Heart left ventricle (tissue), 13 donors: ENCODE measurements around the gene MGMT.

Experiments
- CTCF ChIP-seq, 12 donors: fragments of 200-600 bp; sonication (generic) in 4 of 12; IDR thresholded peaks; one replicate each; pipeline versions ENCODE4 v1.5.0 to v1.8.0; 2018 to 2022; ENCODE audit warnings: antibody characterized with exemption in 12 of 12, mild to moderate bottlenecking in 5 of 12
- POLR2A ChIP-seq, 2 donors: fragments of 450-650 bp; IDR thresholded peaks; one replicate each; pipeline ENCODE4 v1.6.1; 2017; ENCODE audit warnings: antibody characterized with exemption in 2 of 2, mild to moderate bottlenecking in 2 of 2, moderate library complexity in 2 of 2
- donor health status: ischemic (EF 13 %, LVEDD 7.1; RV severe dilation, severe dysfunction).
- donor health status: DM: no; HTN: yes; CAD: no.
- donor health status: DM: no; HTN: no; CAD: no.
- donor health status: ischemic (EF 25% LVEDD 6.9; RV normal size, moderate dysfunction).
- donor health status: ischemic (EF 25% LVEDD 5.7; RV mildly dilated, moderate dysfunction).
- donor health status: ischemic (EF 35%, LVEDD 5.7; RV mildly dilated, moderate dysfunction).
- donor health status: nonischemic (EF 11% LVEDD 7.7; RV severe dilation, severe dysfunction).
- donor health status: DM: yes; HTN: yes; CAD: no.
- donor health status: PGD.
- donor health status: ischemic (EF 29% LVEDD 5.4; RV normal size, mild dysfunction).
- donor health status: nonischemic (EF 23%, LVEDD 6.1; RV moderate dilation, normal function).

GRCh38 chr10:129745186-129745750 is 278.2 kb downstream of the MGMT start:
- TF ChIP-seq POLR2A (IDR thresholded peaks at IDR 0.05) (no peak), CTCF (IDR thresholded peaks at IDR 0.05) (no peak)
